ELF-1 (cell line): ENCODE measurements around the gene FNDC5.

Experiments
- DNase-seq: peaks from one replicate; pipeline ENCODE4 v3.0.0-alpha.2; 2016; ENCODE audit warnings: low read depth, low spot score

FNDC5 gene

DNA sequence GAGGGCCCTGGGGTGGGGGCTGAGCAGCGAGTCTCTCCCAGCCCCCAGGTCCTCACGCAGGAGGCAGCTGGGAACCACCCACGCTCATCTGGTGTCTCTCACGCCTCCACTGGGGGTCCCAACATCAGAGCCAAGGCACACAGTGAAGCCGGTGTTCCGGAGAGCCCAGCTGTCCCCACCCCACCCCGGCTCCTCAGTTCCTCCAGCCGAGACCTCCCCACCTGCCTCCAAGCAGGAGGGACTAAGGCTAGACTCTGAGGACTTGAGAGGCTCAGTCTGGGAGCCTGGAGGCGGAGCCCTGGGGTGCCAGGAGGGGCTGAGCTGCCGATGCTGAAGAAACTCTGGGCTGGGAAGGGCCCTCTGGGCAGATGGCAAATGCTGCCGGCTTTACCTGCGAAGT, 14.0 kb upstream of the FNDC5 start:
- DNase-seq, result no peak

- no peak for DNase-seq
Measured at GRCh38 chr1:32884032-32884372, 13.3 kb upstream of the FNDC5 start.

DNA sequence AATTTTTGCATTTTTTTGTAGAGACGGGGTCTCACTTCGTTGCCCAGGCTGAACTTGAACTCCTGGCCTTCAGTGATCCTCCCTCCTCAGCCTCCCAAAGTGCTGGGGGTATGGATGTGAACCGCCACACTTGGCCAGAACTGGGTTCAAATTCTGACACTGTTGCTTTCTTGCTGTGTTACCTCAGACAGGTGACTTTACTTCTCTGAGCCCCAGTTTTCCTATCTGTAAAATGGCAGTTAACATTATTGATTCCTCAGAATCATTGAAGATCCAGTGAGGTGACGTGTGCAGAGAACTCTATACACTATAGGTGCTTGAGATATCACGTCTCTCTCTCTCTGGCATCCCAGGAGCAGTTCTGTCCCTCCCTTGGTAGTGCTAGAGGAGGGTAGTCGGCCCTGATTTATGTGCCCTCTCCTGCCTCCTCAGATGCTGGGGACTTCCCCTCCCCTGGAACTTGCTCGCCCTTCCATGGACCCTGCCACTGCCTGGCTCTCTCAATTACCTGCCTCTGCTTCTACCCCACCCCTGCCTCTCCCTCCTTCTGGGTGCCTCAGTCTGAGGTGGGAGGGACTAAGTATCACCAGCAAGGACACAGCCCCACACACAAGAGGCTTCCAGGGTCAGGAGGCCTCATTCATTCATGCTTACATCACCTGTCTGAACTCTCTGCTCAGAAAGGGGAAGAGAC, 12.8 kb upstream of the FNDC5 start:
- DNase-seq, result no peak

DNA sequence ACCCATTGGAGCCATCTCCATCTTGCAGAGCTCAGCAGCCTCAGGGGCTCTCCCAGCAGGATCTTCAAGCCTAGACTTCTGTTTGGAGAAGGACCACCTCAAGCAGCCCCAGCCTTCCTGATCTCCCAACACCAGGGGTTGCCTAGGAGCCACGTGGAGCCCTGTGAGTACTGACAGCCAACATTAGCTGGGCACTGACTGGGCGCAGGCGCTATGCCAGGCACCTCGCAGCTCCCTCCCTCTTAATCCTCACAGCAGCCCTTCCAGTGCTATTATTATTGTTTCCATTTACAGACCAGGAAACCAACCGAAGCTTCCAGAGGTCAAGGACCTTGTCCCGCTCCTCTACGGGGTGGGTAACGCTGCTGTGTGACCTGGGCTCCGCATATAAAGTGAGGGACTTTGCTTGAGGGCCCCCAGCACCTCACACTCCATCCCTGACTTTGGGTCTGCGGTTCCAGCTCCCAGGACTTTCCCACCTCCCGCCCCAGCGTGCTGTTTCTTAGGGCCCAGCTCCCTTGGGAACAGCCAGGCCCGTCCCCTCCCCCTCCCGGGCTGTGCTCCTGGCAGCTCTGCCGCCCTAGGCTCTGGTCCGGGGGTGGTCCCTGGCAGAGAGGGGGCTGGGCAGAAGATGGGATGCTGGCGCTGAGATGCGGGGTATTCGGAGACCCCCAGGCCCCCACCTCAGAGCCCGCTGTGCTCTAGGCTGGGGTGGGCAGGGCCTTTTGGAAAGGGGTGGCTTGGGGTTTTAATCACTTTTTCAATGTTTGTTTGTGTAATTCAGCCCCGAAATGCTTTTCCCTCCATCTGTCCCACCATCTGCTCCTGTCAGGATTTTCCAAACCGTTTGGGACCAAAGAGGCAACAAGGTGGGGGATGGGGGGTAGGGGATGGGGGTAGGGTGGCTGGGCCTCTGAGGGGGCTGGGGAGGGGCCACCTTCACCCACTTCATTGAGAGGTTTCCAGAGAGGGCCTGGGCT, 11.4 kb upstream of the FNDC5 start:
- DNase-seq, result no peak

- DNase-seq, result no peak
Measured at GRCh38 chr1:32881291-32881690, 10.6 kb upstream of the FNDC5 start.

- DNase-seq, result peak; percentile 58
Measured at GRCh38 chr1:32878637-32879041, 7.9 kb upstream of the FNDC5 start.

- DNase-seq, result no peak
Measured at GRCh38 chr1:32878183-32878582, 7.5 kb upstream of the FNDC5 start.

- DNase-seq, result no peak
Measured at GRCh38 chr1:32877211-32878110, 6.7 kb upstream of the FNDC5 start.

DNA sequence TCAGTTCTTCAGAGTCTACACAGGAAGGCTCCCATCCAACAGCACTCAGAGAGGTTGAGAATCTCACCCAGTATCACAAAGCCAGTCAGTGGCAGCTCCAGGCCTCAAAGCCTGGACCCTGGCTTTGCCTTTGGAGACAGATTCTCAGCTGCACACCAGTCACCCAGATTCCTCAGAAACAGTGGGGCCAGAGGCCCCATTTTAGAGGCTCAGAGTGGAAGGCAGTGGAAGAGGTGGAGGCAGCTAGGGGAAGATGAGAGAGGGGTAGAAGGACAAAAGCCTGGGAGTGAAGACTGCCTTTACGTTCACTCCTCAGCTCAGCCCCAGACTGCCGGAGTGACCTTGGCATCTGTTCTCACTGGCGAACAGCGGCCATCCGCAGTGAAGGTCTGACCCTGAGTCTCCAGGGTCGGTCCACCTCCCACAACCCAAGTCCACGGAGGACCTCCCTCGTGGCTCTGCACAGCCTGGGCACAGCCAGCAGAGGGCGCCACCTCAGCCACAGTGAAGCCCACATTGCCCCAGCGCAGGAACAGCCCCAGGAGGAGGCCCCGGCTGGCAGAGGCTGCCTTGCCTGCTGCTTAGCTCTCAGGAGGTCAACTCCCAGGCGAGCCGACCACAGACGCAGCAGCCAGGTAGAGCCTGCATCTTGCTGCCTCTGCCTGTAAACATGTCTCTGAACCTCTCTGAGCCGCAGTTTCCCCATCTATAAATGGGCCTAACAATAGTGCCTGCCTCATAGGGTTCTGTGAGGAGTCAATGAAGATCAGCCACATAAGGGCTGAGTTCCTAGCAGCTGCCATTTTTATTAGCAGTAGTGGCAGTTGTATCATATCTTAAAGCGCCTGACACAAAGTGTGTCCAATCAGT, 5.9 kb upstream of the FNDC5 start:
- peak; percentile 73 for DNase-seq

- no peak for DNase-seq
Measured at GRCh38 chr1:32874860-32875752, 4.4 kb upstream of the FNDC5 start.

DNA sequence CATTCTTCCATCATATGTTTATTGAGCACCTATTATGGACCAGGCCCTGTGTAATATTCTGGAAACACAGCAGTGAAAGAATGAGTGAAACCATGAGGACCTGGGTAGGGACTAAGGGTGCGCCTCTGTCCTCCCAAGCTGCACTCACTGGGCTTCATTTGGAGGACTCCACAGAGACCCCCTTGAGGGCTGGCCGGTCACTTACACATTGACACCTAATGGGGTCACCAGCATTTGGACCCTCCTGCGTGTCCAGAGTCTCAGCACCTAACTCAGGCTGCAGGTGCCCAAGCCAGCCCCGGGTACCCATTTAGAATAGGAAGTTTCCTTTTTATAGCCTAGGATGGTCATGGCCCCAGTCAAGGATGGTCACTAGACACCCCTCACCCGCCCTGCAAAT, 2.8 kb upstream of the FNDC5 start:
- DNase-seq, result no peak

DNA sequence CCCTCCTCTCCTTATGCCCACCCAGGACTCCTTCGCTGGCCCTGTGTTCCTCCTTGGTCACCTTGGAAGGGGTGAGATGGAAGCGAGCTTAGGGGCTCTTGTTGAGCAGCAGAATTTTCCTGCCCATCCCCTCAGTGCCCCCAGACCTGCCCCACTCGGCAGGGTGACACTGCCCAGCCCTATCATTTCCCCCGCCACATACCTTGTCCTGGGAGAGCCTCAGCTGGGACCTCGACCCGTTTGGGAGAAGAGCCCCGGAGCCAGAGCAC, 1.4 kb upstream of the FNDC5 start:
- DNase-seq, result no peak

DNA sequence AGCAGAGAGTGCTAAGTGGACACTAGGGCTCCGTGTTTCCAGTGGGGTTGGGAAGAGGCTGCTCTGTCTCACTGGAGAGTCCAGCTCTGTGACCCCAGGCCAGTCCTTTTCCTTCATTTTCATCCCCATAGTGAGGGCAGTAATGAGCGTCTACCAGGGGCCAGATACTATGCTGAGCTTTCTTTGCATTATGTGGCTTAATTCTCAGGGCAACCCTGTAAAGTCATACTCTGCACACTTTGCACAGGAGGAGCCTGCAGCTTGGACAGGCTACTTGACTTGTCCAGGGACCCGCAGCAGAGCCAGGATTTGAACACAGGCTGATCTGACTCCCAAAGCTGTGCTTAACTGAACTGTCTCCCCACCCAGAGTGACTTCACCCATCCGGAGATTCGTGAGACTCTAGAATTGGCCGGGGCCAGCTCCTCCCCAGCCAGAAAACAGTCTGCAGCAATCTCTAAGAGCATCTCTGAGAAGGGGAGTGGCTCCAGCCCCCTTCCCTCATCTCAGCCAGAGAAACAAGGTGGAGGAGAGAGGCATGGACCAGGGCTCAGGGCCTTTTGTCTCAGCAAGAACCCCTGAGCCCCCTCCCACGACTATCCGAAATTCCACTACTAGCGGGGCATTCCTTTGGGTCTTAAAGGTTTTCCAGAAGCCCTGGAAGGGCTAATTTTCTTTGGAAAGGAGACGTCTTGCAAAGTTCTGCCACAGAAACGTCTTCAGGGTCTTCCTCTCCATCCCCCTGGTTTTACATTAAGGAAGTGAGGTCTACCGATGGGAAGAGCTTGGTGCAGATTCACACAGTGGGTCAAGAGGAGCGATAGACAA, 866 bp upstream of the FNDC5 start:
- peak; percentile 58 for DNase-seq

- DNase-seq, result no peak
Measured at GRCh38 chr1:32869923-32870614, 643 bp downstream of the FNDC5 start.

DNA sequence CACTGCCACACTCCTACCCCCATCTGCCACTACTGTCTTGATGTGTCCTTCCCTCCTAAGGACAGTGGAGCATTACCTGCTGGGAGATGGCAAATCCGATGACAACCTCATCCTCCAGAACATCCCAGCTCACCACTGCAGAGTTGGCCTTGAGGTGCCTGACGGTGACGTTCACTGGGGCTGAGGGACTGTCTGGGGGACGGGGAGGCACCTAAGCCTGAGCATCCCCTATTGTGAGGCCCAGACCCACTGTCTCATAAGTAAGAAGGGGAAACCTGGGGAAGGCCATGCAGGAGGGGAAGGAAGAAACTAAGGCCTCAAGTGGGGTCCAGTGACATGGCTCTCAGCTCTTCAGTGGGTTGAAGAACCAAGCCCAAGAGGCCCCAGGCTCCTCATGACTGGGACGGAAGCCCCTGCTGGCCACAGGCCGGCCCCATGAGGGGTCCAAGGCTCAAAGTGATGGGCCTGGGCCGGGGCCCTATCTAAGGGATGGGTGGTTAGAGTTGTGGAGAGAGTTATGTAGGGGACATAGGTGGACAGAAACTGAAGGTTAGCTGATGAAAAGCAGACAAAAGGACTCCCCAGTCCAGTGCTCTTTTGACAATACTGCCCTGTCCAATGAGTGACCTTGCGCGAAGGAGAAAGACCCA, 1.8 kb downstream of the FNDC5 start:
- no peak for DNase-seq

GRCh38 chr1:32868085-32868484, 2.6 kb downstream of the FNDC5 start:
- no peak for DNase-seq

DNA sequence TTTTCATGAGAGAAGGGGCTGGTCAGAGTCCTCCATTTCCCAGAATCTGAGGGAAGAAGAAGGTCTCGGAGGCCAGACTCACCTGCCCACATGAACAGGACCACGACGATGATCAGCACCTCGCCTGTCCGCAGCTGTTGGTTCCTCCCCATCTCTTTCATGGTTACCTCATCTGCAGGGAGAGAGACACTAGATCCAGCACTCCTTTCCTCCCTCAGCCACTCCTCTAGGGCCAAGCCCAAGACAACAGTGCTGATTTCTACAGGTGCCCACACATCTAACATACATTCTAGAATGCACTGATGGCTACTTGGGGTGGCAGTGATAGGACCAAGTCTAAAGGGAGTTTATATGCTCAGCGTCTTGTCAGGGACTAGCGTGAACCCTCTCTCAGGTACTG, 3.0 kb downstream of the FNDC5 start:
- no peak for DNase-seq

GRCh38 chr1:32867151-32867550, 3.6 kb downstream of the FNDC5 start:
- no peak for DNase-seq
